Measurements from ENCODE around the gene ZNF276. TPM values are rescaled to one million over a fixed set of nuclear protein-coding genes. Genes with fewer than 3 reads are reported as not detected.

Gene ZNF276
- total RNA-seq, 1 donor = 12.3 TPM

DNA sequence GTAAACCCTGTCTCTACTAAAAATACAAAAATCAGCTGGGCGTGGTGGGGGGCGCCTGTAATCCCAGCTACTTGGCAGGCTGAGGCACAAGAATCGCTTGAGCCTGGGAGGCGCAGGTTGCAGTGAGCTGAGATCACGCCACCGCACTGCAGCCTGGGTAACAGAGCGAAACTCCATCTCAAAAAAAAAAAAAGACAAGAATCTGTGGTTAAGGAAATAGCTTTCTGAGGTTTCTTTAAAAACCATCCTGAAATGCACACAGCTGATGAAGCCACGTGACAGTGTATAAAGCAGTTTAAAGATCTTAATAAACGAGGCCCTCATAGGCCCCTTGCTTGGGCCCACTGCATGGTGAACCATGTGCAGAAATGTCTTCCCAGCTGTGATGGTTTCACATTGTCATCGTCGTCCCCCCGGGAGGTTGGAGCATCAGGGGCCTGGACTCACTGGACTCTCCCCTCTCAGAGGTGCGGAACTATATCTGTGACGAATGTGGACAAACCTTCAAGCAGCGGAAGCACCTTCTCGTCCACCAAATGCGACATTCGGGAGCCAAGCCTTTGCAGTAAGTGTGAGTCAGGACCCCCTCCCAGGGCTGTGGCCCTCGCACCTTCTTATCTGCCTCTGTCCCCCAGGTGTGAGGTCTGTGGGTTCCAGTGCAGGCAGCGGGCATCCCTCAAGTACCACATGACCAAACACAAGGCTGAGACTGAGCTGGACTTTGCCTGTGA, 16.2 kb downstream of the ZNF276 start:
- H3K27me3 ChIP-seq (ENCODE audit: insufficient read depth, low read length) = no peaks in the 10 kb centered on the region
- H4K20me1 ChIP-seq (ENCODE audit: insufficient read depth, low read length) = peaks cover 12% of the 10 kb centered on the region
- H3K4me1 ChIP-seq (ENCODE audit: insufficient read depth, low read length) = no peaks in the 10 kb centered on the region
- DNase-seq (ENCODE audit: insufficient read length, low spot score, missing footprints) = peak; percentile 11
- H2AFZ ChIP-seq (ENCODE audit: low read length) = no peak overlapping the region
- no peak for TF ChIP-seq CTCF (IDR thresholded peaks at IDR 0.05; ENCODE audit: extremely low read depth, low read depth, low read length)
- peaks cover 8% of the 10 kb centered on the region for H3K79me2 ChIP-seq (ENCODE audit: insufficient read depth, low read length)
- H3K9me3 ChIP-seq (ENCODE audit: low read depth, low read length) = no peaks in the 10 kb centered on the region
- H3K36me3 ChIP-seq (ENCODE audit: insufficient read depth, low read length) = peaks cover 71% of the 10 kb centered on the region
- H3K4me3 ChIP-seq (ENCODE audit: insufficient read depth, low read length) = no peak overlapping the region
- H3K4me2 ChIP-seq (ENCODE audit: insufficient read depth, low read length) = no peak overlapping the region
- H3K27ac ChIP-seq (ENCODE audit: low read depth, low read length) = no peak overlapping the region

GRCh38 chr16:89738072-89738377, 16.7 kb downstream of the ZNF276 start:
- peaks cover 67% of the 10 kb centered on the region for H3K36me3 ChIP-seq (ENCODE audit: insufficient read depth, low read length)
- no peak overlapping the region for H3K4me3 ChIP-seq (ENCODE audit: insufficient read depth, low read length)
- no peak for TF ChIP-seq CTCF (IDR thresholded peaks at IDR 0.05; ENCODE audit: extremely low read depth, low read depth, low read length)
- no peak overlapping the region for H3K27ac ChIP-seq (ENCODE audit: low read depth, low read length)
- H3K9me3 ChIP-seq (ENCODE audit: low read depth, low read length) = no peaks in the 10 kb centered on the region
- no peaks in the 10 kb centered on the region for H3K4me1 ChIP-seq (ENCODE audit: insufficient read depth, low read length)
- peaks cover 8% of the 10 kb centered on the region for H3K79me2 ChIP-seq (ENCODE audit: insufficient read depth, low read length)
- peak; percentile 14 for DNase-seq (ENCODE audit: insufficient read length, low spot score, missing footprints)
- H2AFZ ChIP-seq (ENCODE audit: low read length) = no peak overlapping the region
- peaks cover 10% of the 10 kb centered on the region for H4K20me1 ChIP-seq (ENCODE audit: insufficient read depth, low read length)
- H3K4me2 ChIP-seq (ENCODE audit: insufficient read depth, low read length) = no peak overlapping the region
- H3K27me3 ChIP-seq (ENCODE audit: insufficient read depth, low read length) = no peaks in the 10 kb centered on the region

DNA sequence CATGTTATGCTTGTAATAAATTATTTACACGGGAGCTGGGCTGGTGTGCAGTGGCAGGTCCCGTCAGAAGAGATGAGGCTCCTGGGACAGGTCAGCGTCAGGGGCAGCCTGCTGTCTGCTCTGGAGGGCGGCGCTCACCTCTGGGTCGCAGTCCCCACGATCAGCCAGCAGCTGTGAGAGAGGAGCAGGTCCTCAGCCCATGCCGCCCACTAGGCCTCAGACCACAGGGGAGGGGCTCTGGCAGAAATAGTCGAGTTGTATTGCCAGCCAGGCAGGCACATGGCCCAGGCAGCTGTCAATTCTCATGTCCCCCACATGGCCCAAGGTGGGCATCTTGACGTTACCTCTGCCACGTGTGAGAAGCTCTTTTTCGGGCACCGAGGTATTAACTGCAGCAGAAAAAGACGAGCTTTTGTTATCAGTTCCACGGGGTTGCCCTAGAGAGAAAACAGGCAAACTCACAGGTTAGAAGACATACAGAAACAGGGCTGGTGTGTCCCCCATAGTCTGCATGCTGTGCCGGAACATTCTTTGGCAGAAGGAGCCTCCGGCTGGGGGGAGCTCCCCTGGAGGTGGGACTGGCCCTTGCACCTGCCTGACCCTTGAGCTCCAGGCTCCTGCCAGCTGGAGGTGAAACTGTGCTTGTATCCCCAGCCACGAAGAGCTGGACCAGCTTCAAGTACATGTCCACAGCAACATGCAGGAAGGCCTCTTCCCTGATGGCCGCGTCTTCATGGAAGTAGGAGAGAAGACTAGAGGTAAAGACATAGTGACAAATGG, 17.4 kb downstream of the ZNF276 start:
- no peak overlapping the region for H2AFZ ChIP-seq (ENCODE audit: low read length)
- H3K4me1 ChIP-seq (ENCODE audit: insufficient read depth, low read length) = no peaks in the 10 kb centered on the region
- H3K9me3 ChIP-seq (ENCODE audit: low read depth, low read length) = no peaks in the 10 kb centered on the region
- peaks cover 6% of the 10 kb centered on the region for H3K79me2 ChIP-seq (ENCODE audit: insufficient read depth, low read length)
- H3K4me2 ChIP-seq (ENCODE audit: insufficient read depth, low read length) = no peak overlapping the region
- H3K4me3 ChIP-seq (ENCODE audit: insufficient read depth, low read length) = no peak overlapping the region
- peaks cover 10% of the 10 kb centered on the region for H4K20me1 ChIP-seq (ENCODE audit: insufficient read depth, low read length)
- H3K27me3 ChIP-seq (ENCODE audit: insufficient read depth, low read length) = no peaks in the 10 kb centered on the region
- peak; percentile 62 for DNase-seq (ENCODE audit: insufficient read length, low spot score, missing footprints)
- no peak for TF ChIP-seq CTCF (IDR thresholded peaks at IDR 0.05; ENCODE audit: extremely low read depth, low read depth, low read length)
- H3K36me3 ChIP-seq (ENCODE audit: insufficient read depth, low read length) = peaks cover 61% of the 10 kb centered on the region
- no peak overlapping the region for H3K27ac ChIP-seq (ENCODE audit: low read depth, low read length)

DNA sequence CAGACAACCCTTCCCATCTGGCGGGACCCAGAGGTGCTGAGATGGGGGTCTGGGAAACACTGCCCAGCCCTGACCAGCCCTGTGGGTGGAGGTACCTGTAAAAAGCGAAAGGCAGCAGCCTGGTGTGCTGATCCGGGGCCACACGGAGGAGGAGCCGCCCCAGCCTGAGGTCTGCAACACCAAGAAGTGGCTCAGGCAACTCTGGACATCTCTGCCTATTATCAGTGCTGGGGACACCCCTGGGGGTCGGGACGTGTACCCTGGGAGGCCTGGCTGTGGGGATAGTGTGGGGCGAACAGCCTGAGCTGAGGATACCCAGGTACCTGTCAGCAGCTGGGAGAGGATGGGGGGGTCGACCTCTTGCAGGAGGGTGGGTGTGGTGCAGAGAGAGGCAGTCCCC, 18.0 kb downstream of the ZNF276 start:
- Histone ChIP-seq H3K4me3 (ENCODE audit: insufficient read depth, low read length) (no peak overlapping the region), H3K36me3 (ENCODE audit: insufficient read depth, low read length) (peaks cover 54% of the 10 kb centered on the region), H3K9me3 (ENCODE audit: low read depth, low read length) (no peaks in the 10 kb centered on the region), H4K20me1 (ENCODE audit: insufficient read depth, low read length) (peaks cover 10% of the 10 kb centered on the region), H3K27ac (ENCODE audit: low read depth, low read length) (no peak overlapping the region), H3K27me3 (ENCODE audit: insufficient read depth, low read length) (no peaks in the 10 kb centered on the region), H3K4me1 (ENCODE audit: insufficient read depth, low read length) (no peaks in the 10 kb centered on the region), H3K4me2 (ENCODE audit: insufficient read depth, low read length) (no peak overlapping the region), H3K79me2 (ENCODE audit: insufficient read depth, low read length) (peaks cover 4% of the 10 kb centered on the region), H2AFZ (ENCODE audit: low read length) (no peak overlapping the region)
- peak; percentile 60 for DNase-seq (ENCODE audit: insufficient read length, low spot score, missing footprints)
- TF ChIP-seq CTCF (IDR thresholded peaks at IDR 0.05; ENCODE audit: extremely low read depth, low read depth, low read length) = no peak
